SK-N-SH treated with all-trans-retinoic acid at 6 μM for 48 hours (cell line): ENCODE results near the gene SERPINB8.

Experiments
- ATAC-seq: fragments of 200-7000 bp; cut with Tn5 transposase; 3 replicates; pipeline ENCODE4 v1.9.1; 2020; ENCODE audit warnings: mild to moderate bottlenecking, moderate library complexity
- ARNTL ChIP-seq: fragments of 450-650 bp; formaldehyde crosslinking; IDR thresholded peaks from 2 replicates; pipeline ENCODE4 v1.5.0; 2020; ENCODE audit warnings: low read depth, mild to moderate bottlenecking, moderate library complexity, borderline replicate concordance
- BACH2 ChIP-seq: fragments of 250-450 bp; sonication (Bioruptor Pico); IDR thresholded peaks from 2 replicates; pipeline ENCODE4 v1.9.0; 2021; ENCODE audit warnings: mild to moderate bottlenecking, borderline replicate concordance
- CREB5 ChIP-seq: fragments of 250-450 bp; sonication (Bioruptor Pico); IDR thresholded peaks from 2 replicates; pipeline ENCODE4 v1.5.1; 2020; ENCODE audit warnings: low read depth, mild to moderate bottlenecking, moderate library complexity
- CSDC2 ChIP-seq: fragments of 250-450 bp; sonication (Bioruptor Pico); IDR thresholded peaks from 2 replicates; pipeline ENCODE4 v1.5.0; 2020; ENCODE audit warnings: mild to moderate bottlenecking, moderate library complexity
- CSRNP3 ChIP-seq: fragments of 250-450 bp; sonication (Bioruptor Pico); IDR thresholded peaks from 2 replicates; pipeline ENCODE4 v1.5.1; 2021; ENCODE audit warnings: mild to moderate bottlenecking, moderate library complexity
- ESRRG ChIP-seq: fragments of 250-450 bp; sonication (Bioruptor Pico); IDR thresholded peaks from 2 replicates; pipeline ENCODE4 v1.6.1; 2021; ENCODE audit warnings: mild to moderate bottlenecking
- GLIS3 ChIP-seq: fragments of 250-450 bp; sonication (Bioruptor Pico); IDR thresholded peaks from 2 replicates; pipeline ENCODE4 v1.5.0; 2020; ENCODE audit warnings: mild to moderate bottlenecking, moderate library complexity
- ISL1 ChIP-seq: fragments of 250-450 bp; sonication (Bioruptor Pico); IDR thresholded peaks from 2 replicates; pipeline ENCODE4 v2.1.2; 2022; ENCODE audit warnings: mild to moderate bottlenecking, moderate library complexity
- PATZ1 ChIP-seq: fragments of 250-450 bp; sonication (Bioruptor Pico); IDR thresholded peaks from 2 replicates; pipeline ENCODE4 v1.8.0; 2020; ENCODE audit warnings: mild to moderate bottlenecking, moderate library complexity, borderline replicate concordance
- POU6F1 ChIP-seq: fragments of 250-450 bp; sonication (Bioruptor Pico); IDR thresholded peaks from 2 replicates; pipeline ENCODE4 v1.8.0; 2021; ENCODE audit warnings: low read depth, mild to moderate bottlenecking, moderate library complexity, borderline replicate concordance
- RARB ChIP-seq: fragments of 250-450 bp; sonication (Bioruptor Pico); IDR thresholded peaks from 2 replicates; pipeline ENCODE4 v1.8.0; 2021; ENCODE audit warnings: mild to moderate bottlenecking, moderate library complexity
- SNAI2 ChIP-seq: fragments of 250-450 bp; sonication (Bioruptor Pico); IDR thresholded peaks from 2 replicates; pipeline ENCODE4 v1.5.0; 2020; ENCODE audit warnings: mild to moderate bottlenecking, moderate library complexity
- TCF4 ChIP-seq: fragments of 250-450 bp; sonication (Bioruptor Pico); IDR thresholded peaks from 2 replicates; pipeline ENCODE4 v1.8.0; 2021; ENCODE audit warnings: mild to moderate bottlenecking, moderate library complexity, borderline replicate concordance
- TSHZ2 ChIP-seq: fragments of 250-450 bp; sonication (Bioruptor Pico); IDR thresholded peaks from 2 replicates; pipeline ENCODE4 v1.5.0; 2020; ENCODE audit warnings: mild to moderate bottlenecking, moderate library complexity
- ZC3H10 ChIP-seq: fragments of 250-450 bp; sonication (Bioruptor Pico); IDR thresholded peaks from 2 replicates; pipeline ENCODE4 v1.5.1; 2021; ENCODE audit warnings: mild to moderate bottlenecking, moderate library complexity
- ZFP3 ChIP-seq: fragments of 250-450 bp; sonication (Bioruptor Pico); IDR thresholded peaks from 2 replicates; pipeline ENCODE4 v1.5.0; 2020; ENCODE audit warnings: mild to moderate bottlenecking, moderate library complexity
- ZFP30 ChIP-seq: fragments of 450-650 bp; formaldehyde crosslinking; IDR thresholded peaks from 2 replicates; pipeline ENCODE4 v1.5.0; 2022; ENCODE audit warnings: mild to moderate bottlenecking, moderate library complexity

The SERPINB8 gene

GRCh38 chr18:63930773-63931354 lies 39.0 kb upstream of the SERPINB8 start:
- no peak for ATAC-seq
- TF ChIP-seq ISL1 (CRISPR knock-in tag) (no peak), PATZ1 (CRISPR knock-in tag) (no peak), SNAI2 (CRISPR knock-in tag) (no peak), TSHZ2 (CRISPR knock-in tag) (no peak), CSRNP3 (CRISPR knock-in tag) (no peak), CREB5 (CRISPR knock-in tag) (no peak), BACH2 (CRISPR knock-in tag) (no peak), TCF4 (CRISPR knock-in tag) (no peak), CSDC2 (CRISPR knock-in tag) (no peak), ZFP3 (CRISPR knock-in tag) (no peak), POU6F1 (CRISPR knock-in tag) (no peak), ZC3H10 (CRISPR knock-in tag) (no peak), GLIS3 (CRISPR knock-in tag) (no peak), RARB (CRISPR knock-in tag) (no peak)

- TF ChIP-seq ZFP3 (CRISPR knock-in tag) = no peak
- no peak for TF ChIP-seq GLIS3 (CRISPR knock-in tag)
- no peak for TF ChIP-seq ARNTL (CRISPR knock-in tag)
- no peak for TF ChIP-seq SNAI2 (CRISPR knock-in tag)
- TF ChIP-seq TSHZ2 (CRISPR knock-in tag) = no peak
- no peak for TF ChIP-seq ESRRG (CRISPR knock-in tag)
- TF ChIP-seq ZC3H10 (CRISPR knock-in tag) = no peak
- TF ChIP-seq ZFP30 = no peak
- ATAC-seq = peak; percentile 99
Measured at GRCh38 chr18:63936156-63936931, 33.5 kb upstream of the SERPINB8 start.
